Measurements from ENCODE around the gene PMP22. TPM values are rescaled to one million over a fixed set of nuclear protein-coding genes. Genes with fewer than 3 reads are reported as not detected.

PMP22 gene
- polyA plus RNA-seq, 6 donors from 2014 or later, result not detected

- H3K27me3 Mint-ChIP-seq, result peaks cover 25 to 31% (median 30%) of the 10 kb centered on the region in 3 donors
- ATAC-seq (ENCODE audit: low read depth in 2 of 2) (no peak), DNase-seq (no peak)
- peaks cover 0 to 4% (median 0%) of the 10 kb centered on the region in 7 donors for H3K9me3 Mint-ChIP-seq
- no peak overlapping the region for H3K27ac Mint-ChIP-seq
- no peak overlapping the region for H3K4me3 Mint-ChIP-seq
- H3K4me1 Mint-ChIP-seq, result no peaks in the 10 kb centered on the region
- no peaks in the 10 kb centered on the region for H3K36me3 Mint-ChIP-seq
Observed at GRCh38 chr17:15289285-15290183, 24.4 kb upstream of the PMP22 start.

GRCh38 chr17:15288859-15289258 is 23.7 kb upstream of the PMP22 start:
- Mint-ChIP-seq H3K27ac (no peak overlapping the region), H3K4me1 (no peaks in the 10 kb centered on the region)

GRCh38 chr17:15287538-15288267 is 22.6 kb upstream of the PMP22 start:
- peaks cover 0 to 7% of the 10 kb centered on the region in 2 donors for H3K36me3 Mint-ChIP-seq
- H3K27ac Mint-ChIP-seq, result no peak overlapping the region
- peaks cover 31 to 39% (median 31%) of the 10 kb centered on the region in 3 donors for H3K27me3 Mint-ChIP-seq
- no peak for DNase-seq
- no peak overlapping the region for H3K4me3 Mint-ChIP-seq
- H3K9me3 Mint-ChIP-seq, result peaks cover 0 to 10% (median 4%) of the 10 kb centered on the region in 7 donors
- no peak for ATAC-seq (ENCODE audit: low read depth in 2 of 2)
- H3K4me1 Mint-ChIP-seq, result no peaks in the 10 kb centered on the region

More at GRCh38 chr17:15288859-15289258, 23.7 kb upstream of the PMP22 start:
- no peak overlapping the region for H3K4me3 Mint-ChIP-seq
- DNase-seq (no peak), ATAC-seq (ENCODE audit: low read depth in 2 of 2) (no peak)
- H3K27me3 Mint-ChIP-seq, result peaks cover 29 to 31% (median 30%) of the 10 kb centered on the region in 3 donors
- H3K9me3 Mint-ChIP-seq, result peaks cover 0 to 4% (median 0%) of the 10 kb centered on the region in 7 donors
- no peaks in the 10 kb centered on the region for H3K36me3 Mint-ChIP-seq

DNA sequence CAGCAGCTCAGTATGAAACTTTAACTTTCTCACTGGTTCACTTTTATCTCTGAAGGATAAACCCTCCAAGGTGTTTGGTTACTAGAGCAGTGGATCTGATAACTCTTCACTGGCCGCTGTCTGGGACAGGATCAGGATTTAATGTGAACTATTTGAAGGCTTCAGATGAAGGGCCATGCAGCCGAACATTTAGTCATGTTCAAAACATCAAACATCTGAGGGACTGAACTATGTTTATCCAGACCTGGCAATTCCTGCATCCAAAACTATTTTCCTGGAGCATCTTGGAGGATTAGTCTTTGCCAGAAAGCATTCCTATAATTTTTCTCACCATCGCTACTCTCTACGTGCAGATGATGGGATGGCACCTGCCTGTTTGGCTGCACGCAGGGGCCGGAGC is 20.3 kb upstream of the PMP22 start:
- Mint-ChIP-seq H3K4me3 (no peak overlapping the region), H3K36me3 (peaks cover 0 to 7% of the 10 kb centered on the region in 2 donors), H3K4me1 (no peaks in the 10 kb centered on the region), H3K27ac (no peak overlapping the region), H3K27me3 (peaks cover 33 to 36% (median 35%) of the 10 kb centered on the region in 3 donors), H3K9me3 (peaks cover 0 to 18% (median 6%) of the 10 kb centered on the region in 7 donors)
- DNase-seq, result no peak
- no peak for ATAC-seq (ENCODE audit: low read depth in 2 of 2)

GRCh38 chr17:15284537-15284936 is 19.4 kb upstream of the PMP22 start:
- Mint-ChIP-seq H3K36me3 (peaks cover 0 to 7% of the 10 kb centered on the region in 2 donors), H3K4me3 (no peak overlapping the region), H3K9me3 (peaks cover 0 to 20% (median 6%) of the 10 kb centered on the region in 7 donors), H3K27me3 (peaks cover 33 to 36% (median 33%) of the 10 kb centered on the region in 3 donors), H3K4me1 (no peaks in the 10 kb centered on the region), H3K27ac (peak overlapping the region in 1 of 6 donors; percentile 1)
- DNase-seq (no peak), ATAC-seq (ENCODE audit: low read depth in 2 of 2) (no peak)

DNA sequence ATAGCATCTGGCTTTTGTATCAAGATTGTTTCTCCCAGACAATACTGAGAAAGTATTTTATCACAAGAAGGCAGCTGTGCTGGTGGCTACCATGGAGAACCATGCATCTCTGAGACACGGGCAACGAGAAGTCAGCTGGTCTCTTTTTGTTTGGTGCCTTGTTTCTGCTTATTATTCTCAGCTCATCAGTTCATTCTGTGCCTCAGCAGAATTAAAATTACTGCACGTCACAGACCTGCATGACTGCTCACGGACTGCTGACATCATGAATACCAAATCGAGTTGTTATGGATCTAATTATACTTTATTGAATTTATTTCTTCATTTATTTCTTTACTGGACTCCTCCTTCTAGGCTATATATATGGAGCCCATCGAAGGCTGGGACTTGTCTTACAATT is 19.0 kb upstream of the PMP22 start:
- Mint-ChIP-seq H3K36me3 (peaks cover 0 to 7% of the 10 kb centered on the region in 2 donors), H3K9me3 (peaks cover 0 to 22% (median 6%) of the 10 kb centered on the region in 7 donors), H3K27me3 (peaks cover 28 to 36% (median 33%) of the 10 kb centered on the region in 3 donors), H3K27ac (no peak overlapping the region), H3K4me3 (no peak overlapping the region), H3K4me1 (no peaks in the 10 kb centered on the region)
- ATAC-seq (ENCODE audit: low read depth in 2 of 2) (no peak), DNase-seq (no peak)

DNA sequence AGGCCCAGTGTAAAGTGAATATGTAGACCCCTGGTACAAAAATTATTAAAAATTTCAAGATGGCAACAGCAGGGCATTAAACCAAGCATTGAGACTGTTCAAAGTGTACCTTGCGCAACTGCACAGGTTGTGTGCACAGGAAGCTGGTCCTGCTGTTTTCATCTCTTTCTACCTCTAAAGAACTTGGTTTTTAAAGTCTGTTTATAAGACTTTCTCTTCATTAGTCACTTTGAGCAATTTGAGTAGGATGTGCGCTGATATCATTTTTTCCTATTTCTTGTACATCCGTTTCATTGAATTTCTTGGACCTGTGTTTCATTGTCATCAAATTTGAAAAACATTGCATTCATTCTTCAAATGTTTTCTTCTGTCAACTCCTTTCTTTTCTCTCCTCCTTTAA is 16.8 kb upstream of the PMP22 start:
- Mint-ChIP-seq H3K27ac (no peak overlapping the region), H3K9me3 (peaks cover 0 to 22% (median 6%) of the 10 kb centered on the region in 7 donors), H3K36me3 (peaks cover 0 to 7% of the 10 kb centered on the region in 2 donors), H3K4me3 (no peak overlapping the region), H3K27me3 (peaks cover 14 to 31% (median 20%) of the 10 kb centered on the region in 3 donors), H3K4me1 (no peaks in the 10 kb centered on the region)
- no peak for DNase-seq
- no peak for ATAC-seq (ENCODE audit: low read depth in 2 of 2)

DNA sequence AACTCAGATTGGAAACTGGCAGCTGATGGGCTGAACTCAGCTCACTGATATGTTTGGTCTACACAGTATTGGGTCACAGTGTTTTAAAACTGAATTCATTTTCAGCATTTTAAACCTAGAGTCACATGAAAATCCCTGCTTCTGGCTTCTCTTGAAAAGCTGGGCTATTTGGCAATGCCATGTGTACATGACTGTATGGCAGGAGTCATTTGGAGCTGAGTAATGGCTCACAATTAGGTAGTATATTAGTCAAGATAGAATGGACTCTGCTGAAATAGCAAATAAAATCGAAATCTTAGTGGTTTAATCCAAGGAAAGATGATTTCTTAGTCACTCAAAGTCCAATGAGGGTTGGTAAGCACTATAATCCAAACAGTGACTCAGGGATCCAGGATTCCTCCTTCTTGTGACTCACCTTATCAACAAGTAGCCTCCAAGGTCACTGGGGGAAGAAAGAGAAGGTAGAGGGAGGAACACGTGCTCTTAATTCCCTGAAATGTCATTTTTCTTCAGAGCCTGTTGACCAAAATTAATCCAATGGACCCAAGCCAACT is 13.9 kb upstream of the PMP22 start:
- no peak overlapping the region for H3K27ac Mint-ChIP-seq
- H3K4me3 Mint-ChIP-seq, result no peak overlapping the region
- no peaks in the 10 kb centered on the region for H3K4me1 Mint-ChIP-seq
- no peak for DNase-seq
- no peak for ATAC-seq (ENCODE audit: low read depth in 2 of 2)
- peaks cover 0 to 13% of the 10 kb centered on the region in 2 donors for H3K36me3 Mint-ChIP-seq
- H3K9me3 Mint-ChIP-seq, result peaks cover 0 to 31% (median 9%) of the 10 kb centered on the region in 7 donors
- peaks cover 19 to 22% (median 21%) of the 10 kb centered on the region in 3 donors for H3K27me3 Mint-ChIP-seq

DNA sequence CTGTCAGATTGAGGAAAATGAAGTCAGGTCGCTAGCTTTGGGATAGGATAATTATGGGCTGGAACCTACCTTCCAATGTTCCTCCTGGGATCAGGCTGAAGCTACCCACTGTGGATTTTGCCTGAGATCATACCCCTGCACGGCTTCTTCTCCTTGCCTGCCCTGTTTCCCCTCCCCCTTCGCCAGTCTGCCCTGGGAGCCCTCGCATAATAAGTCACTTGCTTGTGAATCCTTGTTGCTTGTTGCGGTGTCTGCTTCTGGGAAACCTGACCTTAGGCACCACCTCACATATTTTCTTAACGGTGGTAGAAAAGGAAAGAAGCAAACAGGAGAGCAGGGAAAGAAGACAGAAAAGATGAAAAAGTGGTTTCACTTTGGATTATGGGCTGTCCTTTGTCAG is 13.3 kb upstream of the PMP22 start:
- no peak overlapping the region for H3K4me3 Mint-ChIP-seq
- no peak overlapping the region for H3K27ac Mint-ChIP-seq
- peaks cover 3 to 33% (median 7%) of the 10 kb centered on the region in 7 donors for H3K9me3 Mint-ChIP-seq
- H3K36me3 Mint-ChIP-seq, result peaks cover 0 to 10% of the 10 kb centered on the region in 2 donors
- H3K27me3 Mint-ChIP-seq, result peaks cover 15 to 18% (median 17%) of the 10 kb centered on the region in 3 donors
- ATAC-seq (ENCODE audit: low read depth in 2 of 2) (no peak), DNase-seq (no peak)
- H3K4me1 Mint-ChIP-seq, result no peaks in the 10 kb centered on the region

- no peak overlapping the region for H3K4me3 Mint-ChIP-seq
- peaks cover 0 to 6% of the 10 kb centered on the region in 2 donors for H3K36me3 Mint-ChIP-seq
- no peak overlapping the region for H3K27ac Mint-ChIP-seq
- H3K4me1 Mint-ChIP-seq, result no peaks in the 10 kb centered on the region
- H3K9me3 Mint-ChIP-seq, result peaks cover 1 to 16% (median 4%) of the 10 kb centered on the region in 7 donors
- ATAC-seq (ENCODE audit: low read depth in 2 of 2) (no peak), DNase-seq (no peak)
- H3K27me3 Mint-ChIP-seq, result peaks cover 5 to 17% (median 5%) of the 10 kb centered on the region in 3 donors
Observed at GRCh38 chr17:15274017-15274416, 8.9 kb upstream of the PMP22 start.

DNA sequence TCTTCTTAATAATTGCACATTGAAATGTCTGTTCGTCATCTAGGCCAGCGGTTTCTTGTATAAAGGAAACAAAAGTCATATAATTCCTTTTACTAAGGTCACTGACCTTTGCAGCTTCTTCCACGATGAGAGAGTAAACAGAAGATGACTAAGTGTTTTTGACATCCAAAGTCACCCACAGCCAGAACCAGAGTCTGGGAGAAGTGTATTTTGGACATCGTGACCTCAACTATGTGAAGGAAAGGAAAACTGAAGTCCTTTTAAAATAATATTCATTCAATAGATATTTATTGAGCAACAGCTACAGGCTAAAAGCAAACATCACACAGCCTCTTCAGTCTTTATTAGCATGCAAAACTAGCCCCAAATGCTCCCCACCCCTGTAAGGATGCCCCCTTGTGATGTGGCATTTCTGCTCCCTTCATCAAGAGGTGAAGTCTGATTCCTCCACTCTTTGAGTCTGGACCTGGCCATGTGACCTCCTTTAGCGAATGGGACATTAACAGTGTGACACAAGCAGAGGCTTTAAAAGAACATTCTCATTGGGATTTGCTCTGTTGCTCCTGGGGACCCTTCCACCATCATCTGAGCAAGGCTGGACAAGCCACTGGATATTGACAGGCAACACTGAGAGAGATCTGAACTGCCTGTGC is 8.1 kb upstream of the PMP22 start:
- Mint-ChIP-seq H3K36me3 (peaks cover 0 to 6% of the 10 kb centered on the region in 2 donors), H3K9me3 (peaks cover 1 to 16% (median 4%) of the 10 kb centered on the region in 7 donors), H3K4me3 (no peak overlapping the region), H3K27ac (no peak overlapping the region), H3K27me3 (peaks cover 5 to 12% (median 11%) of the 10 kb centered on the region in 3 donors), H3K4me1 (no peaks in the 10 kb centered on the region)
- DNase-seq, result no peak
- no peak for ATAC-seq (ENCODE audit: low read depth in 2 of 2)

- H3K27ac Mint-ChIP-seq, result no peak overlapping the region
- H3K27me3 Mint-ChIP-seq, result peaks cover 18 to 23% (median 22%) of the 10 kb centered on the region in 3 donors
- no peak overlapping the region for H3K4me3 Mint-ChIP-seq
- ATAC-seq (ENCODE audit: low read depth in 2 of 2), result no peak
- peaks cover 1 to 16% (median 4%) of the 10 kb centered on the region in 7 donors for H3K9me3 Mint-ChIP-seq
- no peak for DNase-seq
- peaks cover 0 to 6% of the 10 kb centered on the region in 2 donors for H3K36me3 Mint-ChIP-seq
- no peaks in the 10 kb centered on the region for H3K4me1 Mint-ChIP-seq
Observed at GRCh38 chr17:15271741-15272140, 6.6 kb upstream of the PMP22 start.
